Transverse colon (tissue), 4 donors: ENCODE data around the gene KCNC4. TPM values are rescaled to one million over a fixed set of nuclear protein-coding genes. Genes with fewer than 3 reads are reported as not detected.

ENCODE experiments used
- DNase-seq: peaks from one replicate; pipeline ENCODE4 v3.0.0-alpha.2; 2019
- H3K27ac ChIP-seq, 4 donors: fragments of 200-600 bp; sonication (generic); 2 replicates each; pipeline ENCODE4 v1.5.1; 2016 to 2018; ENCODE audit warnings: inconsistent platforms in 4 of 4
- H3K27me3 ChIP-seq: fragments of 200-600 bp; sonication (generic); 2 replicates; pipeline ENCODE4 v1.5.1; 2017; ENCODE audit warnings: inconsistent platforms
- H3K36me3 ChIP-seq, 4 donors: fragments of 200-600 bp; sonication (generic); 2 replicates each; pipeline ENCODE4 v1.5.1; 2017 to 2019; ENCODE audit warnings: inconsistent platforms in 4 of 4
- H3K4me1 ChIP-seq, 4 donors: fragments of 200-600 bp; sonication (generic); 2 replicates each; pipeline ENCODE4 v1.5.1; 2017 to 2020; ENCODE audit warnings: inconsistent platforms in 4 of 4
- H3K4me3 ChIP-seq, 4 donors: fragments of 200-600 bp; sonication (generic); 1 replicate in 1 of 4; 2 replicates in 3 of 4; pipeline versions ENCODE4 v1.5.1 to v1.6.1; 2017 to 2019; ENCODE audit warnings: inconsistent platforms in 4 of 4
- H3K9me3 ChIP-seq, 2 donors: fragments of 200-600 bp; sonication (generic); 2 replicates each; pipeline ENCODE4 v1.5.1; 2017 to 2019; ENCODE audit warnings: inconsistent platforms in 2 of 2
- EP300 ChIP-seq: sonication (generic); formaldehyde crosslinking; IDR thresholded peaks from one replicate; pipeline ENCODE4 v1.6.1; 2017; ENCODE audit warnings: antibody characterized with exemption, low read depth
- POLR2A ChIP-seq: fragments of 450-650 bp; IDR thresholded peaks from one replicate; pipeline ENCODE4 v1.6.1; 2016; ENCODE audit warnings: antibody characterized with exemption, mild to moderate bottlenecking, moderate library complexity
- POLR2AphosphoS5 ChIP-seq, 3 donors: sonication (generic); formaldehyde crosslinking; IDR thresholded peaks; one replicate each; pipeline ENCODE4 v1.6.1; 2016; ENCODE audit warnings: antibody characterized with exemption in 3 of 3
- WGBS, 2 donors: methylation state at CpG; one replicate each; pipeline ENCODE4 v1.1.5; 2018; ENCODE audit warnings: low coverage in 1 of 2; 5-methylcytosine and 5-hydroxymethylcytosine counted together
- in situ Hi-C, 4 donors: fragments of 200-750 bp; cut with MboI; loops; one replicate each; pipeline versions ENCODE4 v1.15.0 to v1.15.1; 2017; ENCODE audit warnings: low sequenced_read_pairs in 3 of 4, low pct_ligation_motif_present in 1 of 4, low pct_unique_long_range_greater_than_20kb in 1 of 4
- intact Hi-C: fragments of 100-400 bp; cut with DNase I; formaldehyde crosslinking; loops from one replicate; pipeline ENCODE4 v1.15.1; 2023; ENCODE audit warnings: low total_unique reads
- total RNA-seq, 4 donors: library from RNA; depleted of rRNA; stranded (reverse); fragments of >200 nt; gene quantifications; one replicate each; pipeline ENCODE4 v1.1.0, GENCODE V29; 2016
- TF ChIP-seq, protein P1 (sequence below), 5 experiments: fragments of 200-600 bp in 3 of 5; fragments of 450-650 bp in 2 of 5; sonication (generic) in 3 of 5; IDR thresholded peaks; 1 replicate in 2 of 5; 2 replicates in 3 of 5; pipeline ENCODE4 v1.5.1; 2016 to 2017; ENCODE audit warnings: antibody characterized with exemption in 5 of 5, inconsistent platforms in 3 of 5, mild to moderate bottlenecking in 2 of 5, moderate library complexity in 1 of 5

Gene KCNC4
- total RNA-seq, 4 donors from 2014 or later: 1.8 to 25.8 (median 4.9) TPM

- Histone ChIP-seq H3K4me1 (no peaks in the 10 kb centered on the region), H3K27me3 (no peaks in the 10 kb centered on the region), H3K36me3 (no peaks in the 10 kb centered on the region), H3K9me3 (no peaks in the 10 kb centered on the region), H3K27ac (no peak overlapping the region), H3K4me3 (no peak overlapping the region)
- intact Hi-C loops: loop anchor here (5.0 kb wide), 1 partner anchor 1180 kb away; no protein-coding TSS in a partner anchor
- TF ChIP-seq, protein P1, sequence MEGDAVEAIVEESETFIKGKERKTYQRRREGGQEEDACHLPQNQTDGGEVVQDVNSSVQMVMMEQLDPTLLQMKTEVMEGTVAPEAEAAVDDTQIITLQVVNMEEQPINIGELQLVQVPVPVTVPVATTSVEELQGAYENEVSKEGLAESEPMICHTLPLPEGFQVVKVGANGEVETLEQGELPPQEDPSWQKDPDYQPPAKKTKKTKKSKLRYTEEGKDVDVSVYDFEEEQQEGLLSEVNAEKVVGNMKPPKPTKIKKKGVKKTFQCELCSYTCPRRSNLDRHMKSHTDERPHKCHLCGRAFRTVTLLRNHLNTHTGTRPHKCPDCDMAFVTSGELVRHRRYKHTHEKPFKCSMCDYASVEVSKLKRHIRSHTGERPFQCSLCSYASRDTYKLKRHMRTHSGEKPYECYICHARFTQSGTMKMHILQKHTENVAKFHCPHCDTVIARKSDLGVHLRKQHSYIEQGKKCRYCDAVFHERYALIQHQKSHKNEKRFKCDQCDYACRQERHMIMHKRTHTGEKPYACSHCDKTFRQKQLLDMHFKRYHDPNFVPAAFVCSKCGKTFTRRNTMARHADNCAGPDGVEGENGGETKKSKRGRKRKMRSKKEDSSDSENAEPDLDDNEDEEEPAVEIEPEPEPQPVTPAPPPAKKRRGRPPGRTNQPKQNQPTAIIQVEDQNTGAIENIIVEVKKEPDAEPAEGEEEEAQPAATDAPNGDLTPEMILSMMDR (IDR thresholded peaks at IDR 0.05): no peak
- TF ChIP-seq POLR2A (no peak), EP300 (no peak), POLR2AphosphoS5 (IDR thresholded peaks at IDR 0.05) (no peak)
- in situ Hi-C loops: no loop called here
- no peak for DNase-seq
- 50 to 62% methylated on average over 2 to 4 of the region's 4 CpGs for WGBS, 2 donors
Measured at GRCh38 chr1:110177775-110178174, 32.3 kb upstream of the KCNC4 start.

- WGBS, 2 donors: 86 to 88% methylated on average over 9 to 12 of the region's 12 CpGs
- H3K9me3 ChIP-seq: no peaks in the 10 kb centered on the region
- no peaks in the 10 kb centered on the region for H3K27me3 ChIP-seq
- DNase-seq: no peak
- intact Hi-C loops (no loop called here), in situ Hi-C loops (no loop called here)
- no peaks in the 10 kb centered on the region for H3K36me3 ChIP-seq
- H3K27ac ChIP-seq: no peak overlapping the region
- TF ChIP-seq EP300: no peak
- TF ChIP-seq, protein P1 (IDR thresholded peaks at IDR 0.05): no peak
- TF ChIP-seq POLR2A: no peak
- no peak for TF ChIP-seq POLR2AphosphoS5 (IDR thresholded peaks at IDR 0.05)
- peaks cover 0 to 10% (median 0%) of the 10 kb centered on the region in 4 donors for H3K4me1 ChIP-seq
- no peak overlapping the region for H3K4me3 ChIP-seq
Measured at GRCh38 chr1:110183642-110184167, 26.4 kb upstream of the KCNC4 start.

GRCh38 chr1:110184446-110184845 lies 25.7 kb upstream of the KCNC4 start:
- TF ChIP-seq, protein P1 (IDR thresholded peaks at IDR 0.05): no peak
- TF ChIP-seq EP300: no peak
- H3K4me3 ChIP-seq: no peak overlapping the region
- H3K27me3 ChIP-seq: no peaks in the 10 kb centered on the region
- in situ Hi-C loops: no loop called here
- DNase-seq: no peak
- WGBS, 2 donors: 56 to 67% methylated on average over 2 to 5 of the region's 5 CpGs
- no peak overlapping the region for H3K27ac ChIP-seq
- H3K9me3 ChIP-seq: no peaks in the 10 kb centered on the region
- H3K4me1 ChIP-seq: peaks cover 0 to 10% (median 0%) of the 10 kb centered on the region in 4 donors
- H3K36me3 ChIP-seq: no peaks in the 10 kb centered on the region
- intact Hi-C loops: no loop called here

GRCh38 chr1:110185181-110185580 lies 24.9 kb upstream of the KCNC4 start:
- Histone ChIP-seq H3K27me3 (no peaks in the 10 kb centered on the region), H3K36me3 (no peaks in the 10 kb centered on the region), H3K9me3 (no peaks in the 10 kb centered on the region), H3K4me1 (peaks cover 0 to 10% (median 0%) of the 10 kb centered on the region in 4 donors), H3K27ac (no peak overlapping the region), H3K4me3 (no peak overlapping the region)
- intact Hi-C loops (no loop called here), in situ Hi-C loops (no loop called here)
- no peak for DNase-seq
- 48 to 59% methylated on average over 3 to 10 of the region's 10 CpGs for WGBS, 2 donors
- TF ChIP-seq POLR2AphosphoS5 (IDR thresholded peaks at IDR 0.05) (no peak), POLR2A (no peak), EP300 (no peak)
- TF ChIP-seq, protein P1 (IDR thresholded peaks at IDR 0.05): no peak
